Measurements from ENCODE around the gene TEAD2. TPM values are rescaled to one million over a fixed set of nuclear protein-coding genes. Genes with fewer than 3 reads are reported as not detected.
A peak's percentile ranks its signal among the peaks of the same experiment; 100 is the strongest.

TEAD2 gene
- total and polyA plus RNA-seq, 2 donors (not counting 1 experiment from before 2014, with no cell fraction given) = 5.8 to 12.0 TPM

- no peak overlapping the region for H3K9ac ChIP-seq (ENCODE audit: low read length)
- H3K9me3 ChIP-seq (ENCODE audit: control extremely low read depth in 1 of 3, control insufficient read depth in 2 of 3, insufficient read depth in 1 of 3, low read length in 2 of 3) = peaks cover 0 to 7% (median 0%) of the 10 kb centered on the region in 3 donors
- no peak overlapping the region for H2AFZ ChIP-seq (ENCODE audit: insufficient read depth, low read depth, low read length, poor library complexity, severe bottlenecking)
- H3K4me2 ChIP-seq (replicated peaks; ENCODE audit: low read depth, low read length, poor library complexity, severe bottlenecking) = no peak overlapping the region
- H3K4me1 ChIP-seq (ENCODE audit: control insufficient read depth in 2 of 2, insufficient read depth in 2 of 2, low read length in 2 of 2) = peaks cover 39 to 57% of the 10 kb centered on the region in 2 donors
- intact Hi-C loops (cut with micrococcal nuclease) = no loop called here
- peak overlapping the region; percentile 59 for H3K27ac Mint-ChIP-seq
- DNase-seq = no peak
- H3K79me2 ChIP-seq (ENCODE audit: control insufficient read depth, insufficient read depth, low read length) = no peaks in the 10 kb centered on the region
- no peak overlapping the region for H3K27ac ChIP-seq (ENCODE audit: low read length in 2 of 2)
- no peak for ATAC-seq (ENCODE audit: low read depth)
- ChIA-PET POLR2A (interaction anchor here (0.7 to 1.0 kb wide), 2 partner anchors 13 to 40 kb away, joined by 3 to 5 read pairs; partner anchors contain the start of gene GFY), CTCF (interaction anchor here (1.2 to 4.4 kb wide), 3 partner anchors 9 to 20 kb away, joined by 4 to 25 read pairs (median 4); no protein-coding TSS in a partner anchor)
- peaks cover 0 to 6% (median 0%) of the 10 kb centered on the region in 4 experiments for H3K27me3 ChIP-seq (replicated peaks in 1 of 4; ENCODE audit: control extremely low read depth in 1 of 4, control insufficient read depth in 3 of 4, insufficient read depth in 4 of 4, low read length in 3 of 4)
- TF ChIP-seq CTCF (IDR thresholded peaks at IDR 0.05) (no peak), EZH2 (IDR thresholded peaks at IDR 0.05; ENCODE audit: borderline replicate concordance, insufficient read depth, low read depth, low read length, poor library complexity, severe bottlenecking) (no peak)
- no peaks in the 10 kb centered on the region for H4K20me1 ChIP-seq (ENCODE audit: control insufficient read depth, insufficient read depth, low read length, poor library complexity, severe bottlenecking)
- no peaks in the 10 kb centered on the region for H3K36me3 ChIP-seq (replicated peaks in 1 of 2; ENCODE audit: control extremely low read depth in 1 of 2, control insufficient read depth in 1 of 2, extremely low read depth in 1 of 2, insufficient read depth in 2 of 2, low read length in 1 of 2)
- no peaks in the 10 kb centered on the region for H3K9me3 Mint-ChIP-seq (ENCODE audit: insufficient read depth)
- 96% methylated on average over 3 of the region's 3 CpGs for WGBS (ENCODE audit: insufficient coverage)
- no peak overlapping the region for H3K4me3 ChIP-seq (ENCODE audit: control extremely low read depth in 1 of 5, extremely low read depth in 1 of 5, insufficient read depth in 1 of 5, low read depth in 2 of 5, low read length in 4 of 5)
- no peaks in the 10 kb centered on the region for H3K27me3 Mint-ChIP-seq
- H3K4me1 Mint-ChIP-seq = peaks cover 56% of the 10 kb centered on the region
- no peak overlapping the region for H3K4me3 Mint-ChIP-seq
Observed at GRCh38 chr19:49411681-49412326, 49.6 kb upstream of the TEAD2 start.

All from B cell (primary cell).